NCI-H526 (cell line): ENCODE data around the gene TSPAN3.

Source experiments
- DNase-seq, 2 experiments: peaks; one replicate each; lab custom pipeline; 2025; lab: John Stamatoyannopoulos, UW

TSPAN3 gene

DNA sequence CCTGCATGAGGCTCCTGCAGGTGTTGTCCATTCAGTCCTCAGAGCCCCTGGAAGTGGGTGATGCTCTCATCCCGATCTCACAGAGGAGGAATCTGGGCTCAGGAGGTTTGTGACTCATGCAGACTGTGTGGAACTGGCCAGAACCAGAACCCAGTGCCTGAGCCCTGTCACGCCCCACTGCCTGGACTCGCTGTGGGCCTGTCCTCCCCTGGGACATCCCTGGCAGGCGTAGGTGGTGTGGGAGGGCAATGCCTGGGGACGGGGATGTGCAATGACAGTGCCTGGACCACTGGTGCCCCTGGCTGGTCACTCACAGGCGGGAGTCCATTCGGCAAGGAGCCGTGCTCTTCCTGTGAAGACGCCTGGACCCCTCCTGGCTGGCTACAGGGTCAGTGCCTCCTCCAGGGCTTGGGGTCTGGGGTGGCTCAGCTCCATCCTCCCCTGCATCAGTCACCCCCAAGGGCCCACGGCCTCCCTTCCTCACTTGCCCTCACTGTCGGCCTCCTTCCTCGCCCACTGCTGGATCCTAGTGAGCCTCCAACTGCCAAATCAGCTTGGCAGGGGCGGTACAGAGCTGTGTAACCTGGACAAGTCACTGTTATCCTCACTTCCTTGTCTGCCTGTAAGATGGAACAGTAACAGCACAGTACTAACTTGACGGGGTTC is 61.1 kb downstream of the TSPAN3 start:
- no peak for DNase-seq

DNA sequence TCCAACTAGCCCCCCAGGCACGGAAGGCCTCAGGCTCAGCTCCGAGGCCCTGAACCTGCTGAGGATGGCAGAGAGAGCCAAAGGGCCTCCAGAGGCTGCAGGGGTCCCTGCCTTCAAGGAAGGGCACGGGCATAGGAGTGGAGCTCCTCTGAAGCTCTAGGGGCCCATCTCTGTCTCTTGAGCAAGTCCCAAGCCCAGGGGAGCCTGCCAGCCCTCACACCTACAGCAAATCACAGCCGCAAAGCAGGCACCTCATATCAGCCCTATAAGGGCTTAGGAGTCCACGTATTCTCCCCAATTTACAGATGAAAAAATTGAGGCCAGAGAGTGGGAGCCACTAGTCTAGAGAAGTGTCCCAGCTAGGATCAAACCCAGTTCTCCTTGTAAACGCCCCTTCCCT is 61.7 kb downstream of the TSPAN3 start:
- DNase-seq, result no peak

DNA sequence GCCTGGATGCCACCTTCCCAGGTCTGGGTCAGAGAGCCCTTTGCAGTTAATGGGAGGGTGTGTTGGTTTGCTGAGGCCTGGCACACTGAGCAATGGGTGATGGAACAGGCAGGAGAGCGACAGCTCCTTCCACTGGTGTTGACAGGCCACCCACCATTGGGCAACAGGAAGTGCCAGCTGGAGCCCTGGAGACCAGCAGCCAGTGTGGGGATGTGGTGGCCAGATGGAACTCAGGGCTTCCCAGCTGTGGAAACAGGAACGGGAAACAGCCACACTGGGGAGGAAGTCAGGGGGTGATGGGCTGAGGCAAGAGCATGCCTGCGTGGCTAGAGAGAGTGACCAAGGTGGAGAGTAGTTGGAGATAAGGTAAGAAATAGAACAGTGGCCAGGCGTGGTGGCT is 66.7 kb downstream of the TSPAN3 start:
- DNase-seq, result no peak

DNA sequence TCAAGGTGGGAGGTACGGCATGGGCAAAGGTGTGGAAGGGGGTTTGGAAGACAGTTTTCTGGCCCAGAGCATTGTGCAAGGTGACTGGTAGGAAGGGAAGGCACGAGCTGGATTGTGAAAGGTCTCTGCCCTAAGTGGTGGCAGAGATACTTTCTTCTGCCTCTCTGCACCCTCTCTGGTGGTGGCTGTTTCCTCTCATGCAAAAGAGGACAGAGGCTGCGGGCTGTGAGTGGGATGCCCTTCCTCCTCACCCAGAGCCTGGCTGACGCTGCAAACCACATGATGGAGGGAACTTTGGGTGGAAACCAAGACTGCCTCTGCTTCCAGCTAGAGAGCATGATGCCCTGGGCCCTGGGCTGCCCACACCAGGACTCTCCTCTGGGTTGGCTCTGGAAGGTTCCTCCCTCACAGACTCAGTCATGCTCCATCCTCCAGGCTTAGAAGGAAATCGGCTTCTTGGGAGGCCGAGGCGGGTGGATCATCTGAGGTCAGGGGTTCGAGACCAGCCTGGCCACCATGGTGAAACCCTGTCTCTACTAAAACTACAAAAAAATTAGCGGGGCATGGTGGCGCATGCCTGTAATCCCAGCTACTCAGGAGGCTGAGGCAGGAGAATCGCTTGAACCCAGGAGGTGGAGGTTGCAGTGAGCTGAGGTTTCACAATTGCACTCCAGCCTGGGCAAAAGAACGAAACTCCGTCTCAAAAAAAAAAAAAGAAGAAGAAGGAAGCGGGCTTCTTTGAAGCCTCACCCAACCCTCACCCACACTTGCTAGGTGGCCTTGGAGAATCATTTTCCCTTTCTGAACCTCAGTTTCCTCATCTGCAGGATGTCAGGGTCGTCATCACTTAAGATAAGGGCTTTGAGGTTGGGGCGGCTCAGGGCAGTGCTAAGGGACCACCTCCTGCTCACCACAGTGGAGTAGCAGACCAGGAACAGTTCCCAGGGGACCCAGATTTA is 67.7 kb downstream of the TSPAN3 start:
- DNase-seq, result no peak

DNA sequence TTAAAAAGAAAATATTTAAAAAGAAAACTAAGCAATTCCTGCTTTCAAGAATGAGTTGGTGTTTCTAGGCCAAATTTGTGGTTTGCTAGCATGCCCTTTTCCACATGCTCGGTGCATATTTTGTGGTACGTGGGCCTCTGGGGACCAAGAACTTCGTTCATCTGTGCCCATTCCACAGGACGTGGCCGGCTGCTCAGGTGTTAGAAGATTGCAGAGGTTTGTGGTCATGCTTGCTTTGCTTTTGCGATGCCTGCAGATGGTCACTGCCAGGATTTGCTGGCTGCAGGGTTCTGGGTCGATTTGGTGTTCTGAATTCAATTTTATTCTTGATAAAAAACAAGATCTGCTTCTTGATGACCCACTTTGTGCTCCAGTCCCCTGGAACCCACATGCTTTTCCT is 68.5 kb downstream of the TSPAN3 start:
- no peak for DNase-seq

DNA sequence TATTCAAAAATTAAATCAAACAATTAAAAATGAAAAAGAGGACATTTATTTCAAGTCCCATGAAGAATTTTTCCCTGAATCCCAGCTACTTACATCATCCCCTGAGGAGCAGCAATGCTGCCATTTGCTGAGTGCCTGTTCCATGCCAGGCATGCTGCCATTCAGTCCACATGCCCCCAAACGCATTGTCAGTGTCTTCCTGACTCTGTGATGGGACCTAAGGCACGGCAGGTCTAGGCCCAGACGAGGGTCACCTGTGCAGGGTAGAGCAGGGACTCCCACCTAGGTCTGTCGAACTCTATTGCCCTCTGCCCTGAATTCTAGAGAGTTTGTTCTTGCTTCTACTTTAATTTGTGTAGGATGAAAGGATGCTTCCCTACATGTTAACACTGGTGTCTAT is 68.9 kb downstream of the TSPAN3 start:
- no peak for DNase-seq

DNA sequence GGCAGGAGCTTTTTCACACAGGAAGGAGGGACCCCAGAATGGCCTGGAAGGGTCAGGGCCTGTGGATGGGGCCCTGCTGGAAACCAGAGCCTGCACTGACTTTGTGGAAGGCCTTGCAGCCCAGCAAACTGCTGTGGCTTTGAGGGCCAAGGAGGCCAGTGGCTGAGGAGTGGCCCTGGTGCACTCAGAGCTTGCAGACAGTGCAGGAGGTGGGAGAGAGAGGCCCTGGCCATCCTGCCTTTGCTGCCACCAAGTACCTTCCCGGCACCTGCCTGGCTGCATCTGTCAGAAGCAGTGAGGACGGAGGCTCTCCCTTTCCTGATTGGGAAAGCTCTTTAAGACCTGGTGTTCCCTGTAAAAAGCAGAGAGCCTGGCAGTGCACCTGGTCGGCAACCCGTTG is 69.6 kb downstream of the TSPAN3 start:
- no peak for DNase-seq

DNA sequence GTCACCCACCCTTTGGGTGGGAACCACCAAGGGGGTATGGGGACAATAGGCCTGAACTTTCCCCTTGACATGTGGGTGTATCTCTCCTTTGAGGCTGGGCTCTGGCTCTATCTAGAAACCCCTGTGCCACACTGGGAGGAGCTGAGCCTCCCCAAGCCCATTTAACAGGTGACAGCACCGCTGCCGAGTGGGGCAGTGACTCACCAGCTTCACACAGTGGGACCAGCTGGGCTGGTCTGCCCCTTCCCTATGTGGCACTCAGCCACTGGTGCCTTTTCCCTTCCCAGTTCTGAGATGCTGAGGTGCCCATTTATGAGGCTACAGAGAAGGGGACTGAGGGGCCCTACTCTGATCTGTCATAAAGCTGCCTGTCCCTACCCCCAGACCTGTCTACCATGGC is 70.9 kb downstream of the TSPAN3 start:
- DNase-seq, result no peak

DNA sequence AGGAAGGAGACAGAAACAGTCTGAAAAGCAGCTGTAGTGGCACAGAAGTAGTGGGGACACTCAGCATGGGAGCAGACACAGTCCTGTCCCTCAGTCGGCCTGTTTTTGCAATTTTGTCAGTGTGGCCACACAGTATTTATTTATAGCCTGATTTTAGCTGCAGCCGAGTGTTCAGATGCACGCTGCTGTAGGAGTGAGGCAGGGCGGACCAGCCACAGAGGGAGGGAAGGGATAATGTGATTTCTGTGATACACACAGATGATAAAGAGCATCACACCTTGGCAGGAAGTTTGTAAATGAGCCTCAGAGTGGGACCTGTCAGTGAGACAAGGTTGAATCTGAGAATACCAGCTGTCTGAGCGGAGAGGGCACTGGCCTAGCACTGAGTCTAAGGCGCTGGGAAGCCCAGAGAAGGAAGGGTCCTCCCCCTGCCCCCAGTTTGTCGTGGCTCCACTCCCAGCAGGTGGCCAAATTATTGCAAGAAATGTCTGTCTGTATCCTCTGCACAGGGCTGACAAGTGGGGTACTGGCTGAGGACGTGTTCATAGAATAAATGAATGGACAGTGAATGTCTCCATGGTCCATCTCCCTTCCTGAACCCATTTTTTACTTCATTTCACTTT is 72.1 kb downstream of the TSPAN3 start:
- DNase-seq, result no peak

DNA sequence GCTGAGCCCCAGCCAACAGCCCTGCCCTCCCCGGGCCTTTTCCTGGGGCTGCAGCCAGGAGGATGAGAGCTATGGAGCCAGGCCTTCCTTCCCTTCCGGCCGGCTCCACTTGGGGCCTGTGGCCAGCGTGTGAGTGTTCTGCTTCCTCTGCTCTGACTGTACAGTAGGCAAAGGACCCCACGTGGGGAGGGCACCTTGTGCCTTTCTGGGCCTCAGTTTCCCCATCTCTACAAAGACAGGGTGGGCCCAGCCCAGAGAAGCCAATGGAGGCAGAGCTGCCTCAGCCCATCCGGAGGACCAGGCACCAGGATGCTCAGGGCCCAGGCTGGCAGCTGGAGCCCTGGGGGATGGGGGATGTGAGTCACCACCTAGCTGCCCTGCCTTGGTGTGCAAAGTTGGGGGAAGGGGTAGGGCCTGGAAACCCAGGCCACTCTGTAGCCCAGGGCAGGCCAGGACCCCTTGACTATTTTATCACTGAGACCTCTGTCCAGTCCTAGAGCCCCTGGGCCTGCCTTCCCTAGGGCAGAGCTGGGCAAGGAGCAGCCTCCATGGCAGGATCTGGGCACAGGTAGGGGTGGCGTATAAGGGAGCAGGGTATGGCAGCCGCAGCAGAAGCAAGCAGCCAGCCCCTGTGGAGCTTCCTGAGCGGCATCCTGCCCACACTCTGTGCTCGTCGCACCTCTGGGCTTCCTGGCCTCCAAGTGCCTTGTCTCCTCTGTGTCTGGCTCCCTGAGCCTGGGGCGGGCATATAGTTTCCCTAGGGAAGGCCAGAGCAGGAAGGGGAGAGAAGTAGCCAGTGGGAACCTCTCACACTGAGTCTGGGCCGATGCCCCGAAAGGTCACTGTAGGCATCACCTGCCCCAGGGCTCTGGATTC is 74.1 kb downstream of the TSPAN3 start:
- no peak for DNase-seq

DNA sequence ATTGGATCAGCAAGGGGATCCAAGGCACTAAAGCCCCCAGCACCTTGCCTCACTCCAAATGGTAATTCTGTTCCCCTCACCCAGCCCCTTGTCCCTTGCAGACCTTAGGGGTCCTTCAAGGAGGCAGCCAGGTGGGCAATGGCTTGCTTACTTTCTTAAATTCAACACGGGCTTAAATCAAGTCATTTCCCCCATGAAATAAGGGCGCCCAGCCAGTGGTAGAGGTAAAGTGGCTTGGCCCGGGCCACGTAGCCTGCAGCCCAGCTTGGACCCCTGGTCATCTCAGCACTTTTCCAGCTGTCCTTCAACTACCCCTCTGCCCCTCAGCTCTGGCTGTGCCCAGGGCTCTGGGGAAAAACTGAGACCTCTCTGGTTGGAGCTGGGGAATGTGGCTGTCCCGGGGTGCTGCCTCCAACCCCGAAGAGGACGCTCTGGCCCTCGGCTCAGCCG is 74.8 kb downstream of the TSPAN3 start:
- no peak for DNase-seq

DNA sequence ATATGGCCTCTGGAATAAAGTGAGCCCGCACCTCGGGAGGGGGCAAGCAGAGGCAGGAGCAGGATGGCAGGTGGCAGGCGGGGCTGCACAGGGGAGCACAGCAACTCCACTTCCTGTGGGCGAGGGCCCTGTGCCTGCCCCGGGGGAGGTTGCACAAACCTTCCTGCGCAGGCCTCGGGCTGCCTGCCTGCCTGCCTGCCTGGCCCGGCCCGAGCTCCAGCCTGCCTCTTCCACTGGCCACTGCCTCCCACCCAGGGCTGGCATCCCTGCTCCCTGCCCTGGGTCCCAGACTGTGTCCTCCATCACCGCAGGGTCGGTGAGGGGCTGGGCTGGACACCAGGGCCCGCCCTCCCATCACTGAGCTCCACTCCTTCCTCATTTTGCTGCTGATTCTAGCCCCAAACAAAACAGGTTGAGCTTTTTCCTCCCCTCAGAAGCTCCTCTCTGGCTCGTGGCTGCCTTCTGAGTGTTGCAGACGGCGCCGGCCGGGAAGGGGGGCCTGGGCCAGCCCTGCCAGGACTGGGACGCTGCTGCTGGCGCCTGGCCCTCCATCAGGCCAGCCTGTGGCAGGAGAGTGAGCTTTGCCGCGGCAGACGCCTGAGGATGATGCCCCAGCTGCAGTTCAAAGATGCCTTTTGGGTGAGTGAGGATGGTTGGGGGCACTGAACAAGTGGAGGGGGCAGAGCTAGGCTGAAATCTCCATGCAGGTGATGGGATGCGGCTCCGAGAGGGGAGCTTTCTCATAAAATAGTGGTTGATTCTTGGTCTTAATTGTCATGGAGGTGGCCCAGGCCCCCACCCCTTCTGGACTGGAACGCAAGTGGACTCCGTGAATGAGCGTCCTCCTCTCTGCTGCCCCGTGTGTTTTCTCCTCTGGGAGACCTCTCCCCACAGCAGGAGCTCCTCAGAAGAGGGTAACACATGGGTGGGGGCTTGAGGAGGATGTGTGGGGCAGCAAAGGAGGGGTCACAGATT is 75.7 kb downstream of the TSPAN3 start, which contains the start of gene PSTPIP1:
PSTPIP1 (plus strand) TSS at position 156 of the 975 bp plus-strand sequence; CDS start at position 604, 448 bp downstream.
- DNase-seq, result peak; percentile 19 to 41

DNA sequence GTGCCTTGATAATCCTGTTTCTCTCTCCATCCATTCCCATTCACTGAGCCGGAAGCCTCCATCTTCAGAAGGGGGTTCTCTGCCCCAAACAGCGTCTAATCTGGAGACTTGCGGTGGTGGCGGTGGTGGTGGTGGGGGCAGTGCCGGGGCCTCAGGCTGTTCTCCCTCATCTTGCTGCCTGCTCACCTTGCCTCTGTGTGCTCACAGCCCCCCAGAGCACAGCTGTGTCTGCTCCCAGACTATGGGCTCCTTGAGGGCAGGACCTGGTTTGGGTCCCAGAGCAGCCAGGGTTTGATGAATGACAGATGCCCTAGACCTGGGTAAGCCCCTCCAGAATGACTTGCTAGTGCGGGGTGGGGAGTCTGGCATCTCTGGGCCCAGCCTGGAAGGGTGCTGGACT is 76.4 kb downstream of the TSPAN3 start:
- no peak for DNase-seq

DNA sequence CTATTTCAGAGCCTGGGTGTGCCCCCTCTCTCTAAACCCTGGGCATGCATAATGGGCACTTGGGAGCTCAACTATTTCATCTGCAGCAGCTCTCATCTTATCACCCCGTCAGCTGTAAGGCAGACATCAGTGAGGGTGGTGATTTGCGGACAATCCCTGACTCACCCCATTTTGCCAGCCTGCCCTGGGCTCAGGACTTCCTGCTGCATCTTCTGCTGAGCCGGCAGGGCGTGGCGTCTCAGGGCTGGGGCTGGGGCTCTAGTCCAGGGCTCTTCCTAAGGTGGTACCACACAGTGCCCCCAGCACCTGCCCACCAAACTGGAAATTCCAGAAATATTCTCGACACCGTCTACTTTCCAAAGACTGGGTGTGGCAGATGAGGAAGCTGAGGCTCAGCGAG is 76.9 kb downstream of the TSPAN3 start:
- DNase-seq, result no peak

DNA sequence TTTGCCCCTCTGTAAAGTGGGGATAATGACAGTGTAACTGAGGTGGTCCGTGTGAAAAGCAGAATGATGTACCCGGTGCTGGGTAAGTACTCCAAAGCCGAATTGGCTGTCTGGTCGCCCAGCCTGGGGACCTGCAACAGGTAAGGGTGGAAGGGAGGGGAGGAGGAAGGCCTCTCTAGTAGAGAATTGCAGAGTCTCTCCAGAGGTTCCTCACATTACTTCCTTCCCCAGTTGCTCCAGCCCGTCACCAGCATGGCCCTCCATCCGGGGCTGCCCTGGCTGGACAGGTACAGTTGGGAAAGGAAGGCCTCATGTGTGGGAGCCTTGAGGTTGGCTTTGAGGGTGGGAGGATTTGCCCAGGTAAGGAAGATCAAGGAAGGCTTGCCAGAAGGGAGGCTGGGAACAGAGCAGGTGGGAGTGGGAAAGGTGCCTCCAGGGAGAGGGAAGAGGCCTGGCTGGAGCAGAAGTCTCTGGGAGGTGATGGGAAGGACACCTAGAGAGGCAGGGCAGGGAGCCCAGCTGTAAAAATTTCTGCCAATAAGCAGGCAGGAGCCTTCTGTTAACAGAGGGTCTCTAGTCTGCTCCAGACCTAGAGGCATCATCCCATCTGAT is 77.7 kb downstream of the TSPAN3 start:
- no peak for DNase-seq

DNA sequence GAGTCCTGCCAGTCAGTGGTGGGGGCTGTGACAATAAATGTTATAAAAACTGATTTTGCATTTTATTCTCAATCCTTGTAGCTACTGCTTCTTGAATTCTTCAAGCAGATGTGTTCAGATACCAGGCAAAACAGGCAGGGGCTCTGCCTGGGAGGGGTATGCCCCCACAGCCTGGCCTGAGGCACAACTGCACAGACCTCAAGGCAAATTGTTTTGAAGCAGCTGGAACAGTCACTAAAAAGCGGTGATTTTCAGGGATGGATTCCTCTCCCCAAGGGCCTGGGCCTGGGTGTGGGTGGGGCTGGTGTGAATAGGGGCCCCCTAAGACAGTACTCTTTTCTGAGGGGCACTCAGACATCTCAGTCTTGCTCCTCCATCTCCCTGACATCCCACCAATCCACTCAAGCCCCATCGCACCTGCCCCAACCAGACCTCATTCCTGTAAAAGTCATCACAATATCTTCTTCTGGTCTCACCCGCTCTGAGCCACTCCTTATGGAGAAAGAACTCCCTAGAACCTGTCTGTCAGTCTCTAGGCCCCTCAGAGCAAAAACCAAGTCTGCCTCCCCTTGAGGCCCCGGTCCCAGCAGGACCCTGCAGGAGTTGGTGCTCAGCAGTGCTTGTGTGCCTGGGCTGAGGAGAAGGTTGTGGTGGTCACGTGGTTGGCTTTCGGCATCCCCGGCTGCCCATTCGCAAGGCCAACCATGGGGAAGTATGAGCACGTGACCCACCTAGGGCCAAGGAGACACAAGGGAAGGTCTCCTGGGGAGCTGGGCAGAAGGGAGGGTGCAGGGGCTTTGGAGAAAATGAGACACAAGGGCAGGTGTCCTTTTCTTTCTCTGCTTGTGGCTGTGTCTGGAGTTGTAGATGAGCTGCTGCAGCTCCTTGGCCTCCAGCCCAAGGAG is 78.9 kb downstream of the TSPAN3 start:
- no peak for DNase-seq
